CD4-positive, alpha-beta T cell (primary cell): ENCODE measurements around the gene TSPAN31. TPM values are rescaled to one million over a fixed set of nuclear protein-coding genes. Genes with fewer than 3 reads are reported as not detected.

ENCODE experiments used
- ATAC-seq: fragments of 200-7000 bp; cut with Tn5 transposase; one replicate; pipeline ENCODE4 v1.10.0; 2022; ENCODE audit warnings: mild to moderate bottlenecking; ENCODE audit not compliant: poor library complexity
- CTCF ChIA-PET: fragments of 350-600 bp; sonication (Branson Sonifier 250); formaldehyde crosslinking; loops from one replicate; lab custom pipeline; 2021; ENCODE audit warnings: antibody characterized with exemption, inconsistent platforms; lab: Charles Lee
- POLR2A ChIA-PET: fragments of 350-600 bp; sonication (Branson Sonifier 250); formaldehyde crosslinking; loops from one replicate; lab custom pipeline; 2021; ENCODE audit warnings: antibody characterized with exemption, inconsistent platforms; lab: Charles Lee
- DNase-seq, 14 experiments: peaks; one replicate each; pipeline ENCODE4 v3.0.0-alpha.2; 2013 to 2020; ENCODE audit warnings: mixed read lengths in 2 of 14
- H3K27ac ChIP-seq, 2 donors: one replicate each; pipeline versions ENCODE4 v1.5.1 to v1.7.0; 2013; ENCODE audit warnings: low read length in 2 of 2, low read depth in 1 of 2, mild to moderate bottlenecking in 1 of 2
- H3K27me3 ChIP-seq, 2 experiments: 1 replicate in 1 of 2; 2 replicates in 1 of 2; pipeline versions ENCODE4 v1.6.1 to v1.7.0; 2013; ENCODE audit warnings: low read length in 2 of 2, control low read depth in 1 of 2, mild to moderate bottlenecking in 1 of 2, moderate library complexity in 1 of 2; ENCODE audit not compliant: insufficient read depth in 2 of 2, control insufficient read depth in 1 of 2
- H3K36me3 ChIP-seq: one replicate; pipeline ENCODE4 v1.6.1; 2013; ENCODE audit warnings: low read length, control low read depth; ENCODE audit not compliant: insufficient read depth
- H3K4me1 ChIP-seq: one replicate; pipeline ENCODE4 v1.6.1; 2013; ENCODE audit warnings: low read length, control low read depth; ENCODE audit not compliant: insufficient read depth
- H3K4me3 ChIP-seq: one replicate; pipeline ENCODE4 v1.5.1; 2013; ENCODE audit warnings: mild to moderate bottlenecking, low read length, moderate library complexity
- H3K9me3 ChIP-seq, 2 experiments: 1 replicate in 1 of 2; 2 replicates in 1 of 2; pipeline versions ENCODE4 v1.6.1 to v1.7.0; 2013; ENCODE audit warnings: low read length in 2 of 2, mild to moderate bottlenecking in 2 of 2, control low read depth in 1 of 2, moderate library complexity in 1 of 2; ENCODE audit not compliant: control insufficient read depth in 1 of 2, insufficient read depth in 1 of 2
- H3K27ac Mint-ChIP-seq: one replicate; pipeline ENCODE4 v1.8.0; 2020; ENCODE audit warnings: mixed read lengths
- H3K27me3 Mint-ChIP-seq: one replicate; pipeline ENCODE4 v1.8.0; 2021; ENCODE audit warnings: mixed read lengths
- H3K36me3 Mint-ChIP-seq: one replicate; pipeline ENCODE4 v1.8.0; 2021; ENCODE audit warnings: low read depth, mixed read lengths
- H3K4me1 Mint-ChIP-seq: one replicate; pipeline ENCODE4 v1.8.0; 2021; ENCODE audit warnings: low read depth, mixed read lengths
- H3K4me3 Mint-ChIP-seq: one replicate; pipeline ENCODE4 v1.8.0; 2020; ENCODE audit warnings: mild to moderate bottlenecking, mixed read lengths
- H3K9me3 Mint-ChIP-seq: one replicate; pipeline ENCODE4 v1.8.0; 2020; ENCODE audit warnings: mixed read lengths
- intact Hi-C, 2 experiments: fragments of 100-400 bp; cut with DNase I in 1 of 2; cut with micrococcal nuclease in 1 of 2; formaldehyde crosslinking; loops; one replicate each; pipeline versions ENCODE4 v1.15.1 to v1.9.0; 2023 to 2025; cut with DNase I, micrococcal nuclease
- total RNA-seq, 174 experiments: library from RNA in 2 of 174; stranded (reverse) in 2 of 174; gene quantifications; one replicate each; pipeline ENCODE4 v1.2.3 and lab custom pipeline; 2021 to 2026
- TF ChIP-seq, protein P1 (sequence below): fragments of 200-600 bp; IDR thresholded peaks from one replicate; pipeline ENCODE4 v1.8.0; 2022; ENCODE audit warnings: antibody characterized with exemption, mild to moderate bottlenecking

TSPAN31 gene
- total RNA-seq, 2 experiments from 2014 or later, result 10.3 to 10.7 TPM

DNA sequence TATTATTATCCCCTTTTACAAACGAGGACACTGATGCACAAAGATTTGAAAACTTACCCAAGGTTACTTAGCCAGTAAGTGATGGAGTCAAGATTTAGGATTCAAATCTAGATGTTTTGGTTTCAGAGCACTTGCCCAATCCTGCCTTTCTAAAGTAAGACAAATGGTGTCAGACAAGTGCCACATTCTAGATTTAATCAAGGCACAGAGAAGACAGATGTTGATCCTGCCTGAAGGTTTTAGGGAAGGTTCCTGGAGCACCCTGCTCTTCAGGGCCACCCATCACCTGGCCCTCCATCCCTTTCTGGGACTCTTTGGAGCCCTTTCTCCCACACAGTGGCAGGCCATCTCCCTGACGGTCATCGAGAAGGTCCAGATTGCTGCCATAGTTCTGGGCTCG is 12.9 kb downstream of the TSPAN31 start:
- H3K27me3 ChIP-seq, result no peaks in the 10 kb centered on the region
- no peak overlapping the region for H3K27ac Mint-ChIP-seq

GRCh38 chr12:57758552-57759359 is 13.9 kb downstream of the TSPAN31 start:
- CTCF ChIA-PET, result interaction anchor here (0.5 to 1.8 kb wide), 10 partner anchors 12 to 147 kb away, joined by 3 to 8 read pairs (median 5); partner anchors contain the start of genes EEF1AKMT3, METTL1, TSFM and TSPAN31
- TF ChIP-seq, protein P1, sequence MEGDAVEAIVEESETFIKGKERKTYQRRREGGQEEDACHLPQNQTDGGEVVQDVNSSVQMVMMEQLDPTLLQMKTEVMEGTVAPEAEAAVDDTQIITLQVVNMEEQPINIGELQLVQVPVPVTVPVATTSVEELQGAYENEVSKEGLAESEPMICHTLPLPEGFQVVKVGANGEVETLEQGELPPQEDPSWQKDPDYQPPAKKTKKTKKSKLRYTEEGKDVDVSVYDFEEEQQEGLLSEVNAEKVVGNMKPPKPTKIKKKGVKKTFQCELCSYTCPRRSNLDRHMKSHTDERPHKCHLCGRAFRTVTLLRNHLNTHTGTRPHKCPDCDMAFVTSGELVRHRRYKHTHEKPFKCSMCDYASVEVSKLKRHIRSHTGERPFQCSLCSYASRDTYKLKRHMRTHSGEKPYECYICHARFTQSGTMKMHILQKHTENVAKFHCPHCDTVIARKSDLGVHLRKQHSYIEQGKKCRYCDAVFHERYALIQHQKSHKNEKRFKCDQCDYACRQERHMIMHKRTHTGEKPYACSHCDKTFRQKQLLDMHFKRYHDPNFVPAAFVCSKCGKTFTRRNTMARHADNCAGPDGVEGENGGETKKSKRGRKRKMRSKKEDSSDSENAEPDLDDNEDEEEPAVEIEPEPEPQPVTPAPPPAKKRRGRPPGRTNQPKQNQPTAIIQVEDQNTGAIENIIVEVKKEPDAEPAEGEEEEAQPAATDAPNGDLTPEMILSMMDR, result no peak
- Histone ChIP-seq H3K4me3 (no peak overlapping the region), H3K4me1 (peaks cover 33% of the 10 kb centered on the region), H3K9me3 (no peaks in the 10 kb centered on the region), H3K27ac (no peak overlapping the region), H3K27me3 (no peaks in the 10 kb centered on the region), H3K36me3 (peaks cover 17% of the 10 kb centered on the region)
- intact Hi-C loops, result loop anchor here (1.0 to 5.0 kb wide), 3 partner anchors 74 to 147 kb away; no protein-coding TSS in a partner anchor
- POLR2A ChIA-PET, result interaction anchor here (0.6 to 2.6 kb wide), 4 partner anchors 13 to 138 kb away, joined by 3 to 7 read pairs (median 3); partner anchors contain the start of genes EEF1AKMT3 and METTL1
- peaks cover 9% of the 10 kb centered on the region for H3K27me3 Mint-ChIP-seq
- peak in 1 of 14 experiments; percentile 30 for DNase-seq
- ATAC-seq, result no peak
- H3K36me3 Mint-ChIP-seq, result peaks cover 38% of the 10 kb centered on the region
- H3K4me1 Mint-ChIP-seq, result peaks cover 45% of the 10 kb centered on the region
- no peaks in the 10 kb centered on the region for H3K9me3 Mint-ChIP-seq
- H3K4me3 Mint-ChIP-seq, result peak overlapping the region; percentile 12
- peak overlapping the region; percentile 6 for H3K27ac Mint-ChIP-seq

More for the DNA sequence above, 12.9 kb downstream of the TSPAN31 start:
- Histone ChIP-seq H3K27ac (no peak overlapping the region), H3K4me3 (no peak overlapping the region), H3K36me3 (peaks cover 17% of the 10 kb centered on the region), H3K9me3 (no peaks in the 10 kb centered on the region), H3K4me1 (peaks cover 43% of the 10 kb centered on the region)
- Mint-ChIP-seq H3K36me3 (peaks cover 38% of the 10 kb centered on the region), H3K27me3 (no peaks in the 10 kb centered on the region), H3K4me3 (peak overlapping the region; percentile 12), H3K9me3 (no peaks in the 10 kb centered on the region), H3K4me1 (peaks cover 47% of the 10 kb centered on the region)
- CTCF ChIA-PET, result interaction anchor here (2.2 kb wide), 1 partner anchor 13 kb away, joined by 15 read pairs; the partner anchor contains the start of gene TSPAN31
- ATAC-seq (no peak), DNase-seq (no peak)
- intact Hi-C loops, result loop anchor here (1.0 to 5.0 kb wide), 3 partner anchors 23 to 147 kb away; no protein-coding TSS in a partner anchor
- POLR2A ChIA-PET, result no interaction called here
- TF ChIP-seq, protein P1, result no peak

- H3K27me3 Mint-ChIP-seq, result peaks cover 17% of the 10 kb centered on the region
- ATAC-seq, result no peak
- DNase-seq, result peak in 10 of 14 experiments; percentile 28 to 77 (median 42)
- H3K4me1 Mint-ChIP-seq, result peaks cover 45% of the 10 kb centered on the region
- intact Hi-C loops, result loop anchor here (1.0 to 5.0 kb wide), 3 partner anchors 73 to 146 kb away; no protein-coding TSS in a partner anchor
- H3K4me1 ChIP-seq, result peaks cover 29% of the 10 kb centered on the region
- no peaks in the 10 kb centered on the region for H3K9me3 Mint-ChIP-seq
- H3K36me3 Mint-ChIP-seq, result peaks cover 36% of the 10 kb centered on the region
- H3K9me3 ChIP-seq, result no peaks in the 10 kb centered on the region
- no peak overlapping the region for H3K4me3 ChIP-seq
- peaks cover 3 to 4% of the 10 kb centered on the region in 2 experiments for H3K27me3 ChIP-seq
- CTCF ChIA-PET, result interaction anchor here (0.5 to 1.8 kb wide), 9 partner anchors 13 to 146 kb away, joined by 3 to 8 read pairs (median 6); partner anchors contain the start of genes EEF1AKMT3, METTL1, TSFM and TSPAN31
- TF ChIP-seq, protein P1, result peak; percentile 65
- peak overlapping the region; percentile 6 for H3K27ac Mint-ChIP-seq
- POLR2A ChIA-PET, result interaction anchor here (0.6 to 2.6 kb wide), 4 partner anchors 13 to 137 kb away, joined by 3 to 7 read pairs (median 3); partner anchors contain the start of genes EEF1AKMT3 and METTL1
- H3K27ac ChIP-seq, result no peak overlapping the region
- H3K4me3 Mint-ChIP-seq, result peak overlapping the region; percentile 77
- H3K36me3 ChIP-seq, result peaks cover 17% of the 10 kb centered on the region
Observed at GRCh38 chr12:57759360-57759980, 14.6 kb downstream of the TSPAN31 start.
